ENCODE measurements around the gene PACSIN3.
A peak's percentile ranks its signal among the peaks of the same experiment; 100 is the strongest.
"Not testable (repeated sequence)": the region's sequence is repeated elsewhere in the genome, so short reads cannot be mapped to it uniquely, and the experiment has no call there.

PACSIN3 gene

DNA sequence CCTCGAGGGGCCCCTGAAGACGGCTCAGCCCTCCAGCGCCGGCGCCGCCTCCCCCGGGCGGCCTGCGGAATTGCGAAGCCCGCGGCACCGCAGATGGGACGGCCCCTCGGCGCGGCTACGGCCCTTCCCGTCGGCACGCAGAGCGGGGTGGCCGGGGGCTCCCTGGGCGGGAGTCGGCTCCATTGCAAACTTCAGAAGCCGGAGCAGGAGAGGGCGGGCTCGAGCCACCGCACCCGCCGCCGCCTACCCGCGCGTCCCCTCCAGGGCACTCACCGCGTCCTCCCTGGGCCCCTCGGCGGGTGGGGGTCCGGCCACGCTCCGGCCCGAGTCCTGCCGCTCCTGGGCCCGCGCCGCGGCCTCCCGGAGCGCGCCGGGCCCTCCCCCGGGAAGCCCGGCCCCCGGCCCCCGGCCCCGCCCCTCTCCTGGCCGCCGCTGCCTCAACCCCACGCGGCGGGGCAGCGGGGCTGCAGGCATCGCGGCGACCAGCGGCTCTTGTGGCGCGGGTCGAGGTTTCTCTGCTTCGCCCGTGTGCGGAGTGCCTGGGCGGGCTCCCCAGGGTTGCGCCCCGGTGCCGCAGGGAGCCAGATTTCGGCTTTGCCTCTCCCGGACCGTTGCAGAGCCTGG is at the start of gene PACSIN3:
PACSIN3 (minus strand) TSS at position 359 of the 624 bp plus-strand sequence. CDS start 3,707 bp downstream, outside the sequence.
- DNase-seq: peak; percentile 31 to 40

DNA sequence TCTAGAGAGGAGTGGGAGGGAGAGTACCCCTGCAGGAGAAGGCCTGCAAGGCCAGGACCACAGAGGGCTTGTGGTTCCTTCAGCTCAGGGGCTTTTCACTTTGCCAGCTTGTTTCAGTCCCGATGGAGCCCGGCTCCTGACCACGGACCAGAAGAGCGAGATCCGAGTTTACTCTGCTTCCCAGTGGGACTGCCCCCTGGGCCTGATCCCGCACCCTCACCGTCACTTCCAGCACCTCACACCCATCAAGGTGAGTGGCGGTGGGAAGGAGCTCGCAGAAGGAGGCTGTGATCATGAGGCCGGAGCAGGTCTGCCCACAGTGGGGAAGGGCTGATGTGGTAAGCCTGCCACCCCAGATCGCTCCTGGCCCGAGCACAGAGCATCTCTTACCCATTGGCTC is 48.9 kb upstream of the PACSIN3 start:
- no peak for DNase-seq

DNA sequence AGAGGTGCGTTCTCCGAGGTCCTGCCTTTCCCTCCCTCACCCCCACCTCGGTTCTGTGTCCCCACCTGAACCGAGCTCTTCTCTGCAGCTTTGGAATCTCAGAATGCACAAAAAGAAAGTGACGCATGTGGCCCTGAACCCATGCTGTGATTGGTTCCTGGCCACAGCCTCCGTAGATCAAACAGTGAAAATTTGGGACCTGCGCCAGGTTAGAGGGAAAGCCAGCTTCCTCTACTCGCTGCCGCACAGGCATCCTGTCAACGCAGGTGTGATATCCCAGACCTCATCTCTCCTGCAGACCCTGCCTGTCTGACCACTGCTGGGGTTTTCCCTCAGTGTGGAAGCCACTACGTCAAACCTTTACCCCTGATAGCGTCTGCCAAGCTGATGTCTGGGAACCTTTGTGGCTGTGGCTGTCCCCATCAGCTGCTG is 48.5 kb upstream of the PACSIN3 start:
- DNase-seq: peak; percentile 51

DNA sequence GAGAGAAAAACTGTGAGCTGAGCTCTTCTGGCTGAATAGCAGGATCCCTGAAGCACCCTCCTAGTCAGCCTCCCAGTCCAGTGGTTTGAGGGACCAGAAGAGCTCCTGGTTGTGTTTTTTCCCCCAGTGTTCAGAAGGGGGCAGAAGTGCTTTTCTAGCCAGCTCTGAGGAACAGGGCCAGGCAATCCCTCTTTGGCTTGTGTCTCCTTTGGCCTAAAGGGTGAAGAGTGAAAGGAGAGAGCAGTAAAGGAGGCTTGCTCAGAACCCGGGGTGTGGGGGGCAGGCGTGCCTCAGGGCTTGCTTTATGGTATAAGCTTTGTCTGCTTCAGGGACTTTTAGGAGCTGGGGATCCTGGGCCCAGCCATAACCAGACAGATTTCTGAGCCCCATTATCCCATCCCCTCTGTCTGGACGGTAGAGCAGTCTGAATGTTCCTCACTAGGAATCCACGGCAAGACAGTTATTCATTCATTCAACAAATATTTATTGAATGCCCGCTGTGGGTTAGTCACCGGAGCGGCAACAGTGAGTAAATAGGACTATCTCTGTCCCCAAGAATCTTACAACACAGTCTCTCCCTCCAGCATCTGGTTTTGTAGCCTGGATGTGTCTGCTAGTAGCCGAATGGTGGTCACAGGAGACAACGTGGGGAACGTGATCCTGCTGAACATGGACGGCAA is 47.9 kb upstream of the PACSIN3 start:
- DNase-seq: no peak

DNA sequence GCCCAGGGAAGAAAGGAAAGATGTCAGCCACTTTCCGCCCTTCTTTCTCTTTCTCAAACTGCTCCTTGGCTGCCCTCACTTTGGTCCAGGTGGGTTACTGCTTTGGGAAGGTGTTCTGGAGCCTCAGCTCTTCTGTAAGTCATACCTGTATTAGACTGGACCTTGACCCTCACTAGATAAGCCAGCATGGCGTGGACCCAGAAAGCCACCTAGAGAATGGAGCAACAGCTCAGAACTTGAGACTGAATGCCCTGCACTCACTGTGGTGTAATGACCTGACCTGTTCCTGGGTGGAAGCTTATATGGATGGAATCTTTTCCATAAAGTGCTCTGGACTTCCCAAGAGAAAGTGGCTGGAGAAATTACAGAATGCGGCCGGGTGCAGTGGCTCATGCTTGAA is 46.8 kb upstream of the PACSIN3 start:
- DNase-seq: no peak

DNA sequence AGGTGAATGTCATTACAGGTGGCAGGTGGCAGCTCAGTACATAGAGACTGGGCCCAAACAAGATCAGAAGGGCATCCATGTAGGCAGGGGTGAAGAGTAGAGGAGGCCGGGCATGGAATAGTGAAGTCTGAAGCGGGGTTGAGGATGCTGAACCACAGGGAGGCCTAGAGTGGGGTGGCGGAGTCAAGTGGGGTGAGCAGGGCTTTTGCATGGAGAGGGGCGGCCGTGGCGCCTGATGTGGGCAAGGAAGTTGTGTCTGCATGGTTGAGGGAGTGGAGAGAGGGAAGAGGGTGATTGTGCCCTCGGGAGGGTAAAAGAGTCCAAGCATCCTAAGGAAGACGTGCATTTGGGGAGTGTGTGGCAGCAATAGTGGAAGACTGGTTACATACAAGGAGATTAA is 42.9 kb upstream of the PACSIN3 start:
- no peak for DNase-seq

DNA sequence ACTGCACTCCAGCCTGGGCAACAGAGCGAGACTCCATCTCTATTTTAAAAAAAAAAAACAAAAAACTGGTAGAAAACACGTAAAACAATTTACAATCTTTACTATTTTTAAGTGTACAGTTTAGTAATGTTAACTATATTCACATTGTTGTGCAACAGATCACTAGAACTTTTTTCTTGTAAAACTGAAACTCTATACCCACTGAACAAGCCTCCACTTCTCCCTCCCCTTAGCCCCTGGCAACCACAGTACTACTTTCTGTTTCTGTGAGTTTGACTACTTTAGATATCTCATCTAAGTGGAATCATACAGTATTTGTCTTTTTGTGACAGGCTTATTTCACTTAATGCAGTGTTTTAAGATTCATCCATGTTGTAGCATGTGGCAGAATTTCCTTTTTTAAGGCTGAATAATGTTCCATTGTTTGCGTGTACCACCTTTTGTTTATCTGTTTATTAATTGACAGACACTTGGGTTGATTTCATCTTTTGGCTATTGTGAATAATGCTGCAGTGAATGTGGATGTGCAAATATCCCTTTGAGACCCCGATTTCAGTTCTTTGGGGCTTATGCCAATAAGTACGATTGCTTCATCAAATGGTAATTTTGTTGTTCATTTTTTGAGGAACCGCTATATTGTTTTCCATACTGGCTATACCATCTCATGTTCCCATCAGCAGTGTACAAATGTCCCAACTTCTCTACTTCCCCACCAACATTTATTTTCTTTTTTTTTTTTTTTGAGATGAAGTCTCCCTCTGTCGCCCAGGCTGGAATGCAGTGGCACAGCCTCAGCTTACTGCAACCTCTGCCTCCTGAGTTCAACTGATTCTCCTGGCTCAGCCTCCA is 39.5 kb upstream of the PACSIN3 start:
- DNase-seq: no peak

DNA sequence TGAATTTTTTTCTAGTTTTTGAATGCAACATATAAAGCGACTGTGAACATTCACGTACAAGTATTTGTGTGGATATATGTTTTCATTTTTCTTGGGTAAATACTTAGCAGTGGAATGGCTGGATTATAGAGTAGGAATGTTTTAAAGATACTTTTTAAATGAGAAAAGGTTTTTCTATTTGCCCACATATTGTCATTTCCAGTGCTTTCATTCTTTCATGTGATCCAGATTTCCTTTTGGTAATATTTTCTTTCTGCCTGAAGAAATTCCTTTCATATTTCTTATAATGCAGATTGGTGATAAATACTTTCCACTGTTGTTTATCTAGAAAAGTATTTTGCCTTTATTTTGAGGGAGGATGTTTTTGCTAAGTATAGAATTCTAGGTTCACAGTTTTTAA is 36.5 kb upstream of the PACSIN3 start:
- no peak for DNase-seq

DNA sequence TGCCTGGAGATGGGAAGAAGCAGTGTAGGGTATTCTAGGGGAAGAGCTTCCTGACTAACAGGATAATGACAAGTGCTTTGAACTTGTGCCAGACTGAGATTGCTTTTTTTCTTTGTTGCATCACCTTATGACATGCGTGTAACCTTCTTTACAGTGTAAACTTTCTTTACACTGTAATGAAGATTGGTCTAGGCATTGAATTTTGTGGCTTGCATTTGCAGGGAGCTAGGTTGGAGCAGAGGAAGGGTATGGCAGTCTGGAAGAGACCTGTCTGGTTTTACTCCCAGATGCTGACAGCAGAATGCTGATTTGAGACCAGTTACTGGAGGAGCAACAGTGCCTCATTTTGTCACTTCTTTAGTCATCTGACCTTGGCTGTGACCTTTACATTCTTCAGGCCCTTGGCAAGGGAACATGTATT is 34.2 kb upstream of the PACSIN3 start:
- DNase-seq: no peak

DNA sequence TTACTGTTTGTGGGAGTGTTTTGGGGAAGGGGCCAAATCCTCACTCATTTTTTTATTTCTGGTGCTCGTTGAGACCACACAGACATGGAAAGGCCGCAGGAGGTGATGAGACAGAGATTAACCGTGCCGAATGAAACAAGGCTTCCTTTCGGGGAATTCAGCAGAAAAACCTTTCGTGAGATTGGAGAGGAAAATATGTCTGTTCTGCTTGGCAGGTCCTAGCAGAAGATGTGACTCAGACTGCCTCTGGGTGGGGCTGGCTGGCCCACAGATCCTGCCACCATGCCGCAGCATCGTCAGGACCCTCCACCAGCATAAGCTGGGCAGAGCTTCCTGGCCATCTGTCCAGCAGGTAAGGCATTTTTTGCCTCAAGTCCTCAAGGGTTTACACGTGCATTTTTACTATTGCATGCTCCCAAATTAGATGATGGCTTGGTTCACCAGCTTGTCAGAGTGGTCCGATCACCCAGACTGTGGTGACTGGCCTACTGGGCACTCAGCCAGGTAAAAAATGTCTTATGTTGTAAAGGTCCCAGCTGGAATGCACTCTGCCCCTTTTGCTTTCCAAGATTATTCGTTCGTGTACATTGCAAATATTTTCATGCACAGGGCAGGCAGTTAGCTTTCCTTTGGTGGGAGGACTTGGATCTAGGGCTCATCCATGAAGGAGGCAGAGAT is 30.0 kb upstream of the PACSIN3 start:
- DNase-seq: peak; percentile 72 to 78

DNA sequence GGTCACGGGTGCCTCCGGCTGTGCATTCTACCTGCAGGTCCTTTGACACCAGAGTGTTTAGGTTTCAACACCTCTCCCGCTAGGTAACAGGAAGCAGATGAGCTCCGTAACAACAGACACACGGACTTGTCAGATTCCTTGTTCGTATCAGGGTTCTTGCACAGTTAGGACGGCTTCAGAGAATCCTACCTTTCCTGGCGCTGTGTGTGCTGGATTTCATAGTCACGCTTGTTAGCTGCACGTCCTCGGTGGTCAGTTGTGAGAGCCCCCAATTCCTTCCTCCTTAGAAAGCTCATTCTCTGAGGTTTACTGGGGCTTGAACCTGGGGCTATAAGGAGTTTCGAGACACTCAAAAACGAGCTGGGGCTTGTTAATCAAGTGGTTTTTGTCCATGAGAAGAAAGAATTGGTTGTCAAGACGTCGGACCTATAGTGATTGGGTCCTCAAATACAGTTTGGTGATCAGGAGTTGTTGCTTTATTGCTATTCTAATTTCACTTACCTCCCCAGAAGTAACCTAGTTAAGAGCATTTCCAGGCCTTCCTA is 29.2 kb upstream of the PACSIN3 start:
- DNase-seq: no peak

DNA sequence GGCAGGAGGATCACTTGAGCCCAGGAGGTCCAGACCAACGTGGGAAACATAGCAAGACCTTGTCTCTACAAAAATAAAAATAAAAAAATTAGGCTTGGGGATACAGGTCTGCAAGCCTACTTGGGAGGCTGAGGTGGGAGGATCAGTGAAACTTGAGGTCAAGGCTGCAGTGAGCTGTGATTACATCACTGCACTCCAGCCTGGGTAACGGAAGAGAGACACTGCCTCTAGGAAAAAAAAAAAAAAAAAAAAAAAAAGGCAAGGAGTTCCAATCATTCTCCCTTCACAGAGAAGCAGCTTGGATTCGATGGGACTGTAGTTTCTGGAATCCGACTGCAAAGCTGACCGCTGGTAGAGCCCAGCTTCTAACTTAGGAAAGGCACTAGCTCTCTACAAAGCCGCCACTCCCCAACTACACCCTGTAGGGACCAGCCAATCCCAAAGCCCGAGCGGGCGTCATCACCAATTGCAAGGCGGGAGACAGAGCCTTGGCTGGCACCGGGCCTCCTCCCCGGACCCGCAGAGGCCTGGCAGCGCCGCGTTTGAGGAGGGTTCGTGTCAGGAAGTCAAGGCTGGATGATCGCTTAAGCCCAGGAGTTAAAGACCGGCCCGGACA is 27.8 kb upstream of the PACSIN3 start:
- DNase-seq: peak; percentile 80 to 83

DNA sequence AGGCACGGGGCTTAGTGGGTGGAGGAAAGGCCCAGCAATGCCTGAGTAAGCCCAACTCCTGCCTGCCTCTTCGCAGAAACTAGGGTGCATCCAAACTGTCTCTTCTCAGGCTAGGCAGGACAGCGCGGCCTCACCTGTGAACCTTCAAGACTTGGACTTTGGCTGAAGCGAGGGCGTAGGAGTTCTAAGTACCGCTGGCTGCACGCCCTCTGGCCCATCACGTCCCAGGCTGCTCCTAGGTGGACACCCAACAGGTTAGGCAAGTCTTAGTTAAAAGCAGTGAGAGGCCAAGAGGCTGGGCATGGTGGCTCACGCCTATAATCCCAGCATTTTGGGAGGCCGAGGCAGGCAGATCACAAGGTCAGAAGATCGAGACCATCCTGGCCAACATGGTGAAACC is 26.7 kb upstream of the PACSIN3 start:
- no peak for DNase-seq

DNA sequence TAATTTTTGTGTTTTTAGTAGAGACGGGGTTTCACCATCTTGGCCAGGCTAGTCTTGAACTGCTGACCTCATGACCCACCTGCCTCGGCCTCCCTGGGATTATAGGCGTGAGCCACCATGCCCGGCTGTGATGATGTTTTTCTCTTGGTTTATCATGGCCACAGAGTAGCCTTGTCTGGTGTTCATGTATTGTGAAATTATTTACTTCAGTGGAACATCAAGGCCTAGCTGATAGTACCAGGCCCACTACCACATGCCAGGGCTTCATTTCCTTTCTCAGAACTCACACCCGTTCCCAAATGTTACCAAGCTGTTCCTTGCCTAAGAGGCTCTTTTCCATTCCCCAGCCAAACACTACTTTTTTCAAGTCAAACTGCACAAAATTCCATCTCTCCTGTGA is 22.4 kb upstream of the PACSIN3 start:
- no peak for DNase-seq

DNA sequence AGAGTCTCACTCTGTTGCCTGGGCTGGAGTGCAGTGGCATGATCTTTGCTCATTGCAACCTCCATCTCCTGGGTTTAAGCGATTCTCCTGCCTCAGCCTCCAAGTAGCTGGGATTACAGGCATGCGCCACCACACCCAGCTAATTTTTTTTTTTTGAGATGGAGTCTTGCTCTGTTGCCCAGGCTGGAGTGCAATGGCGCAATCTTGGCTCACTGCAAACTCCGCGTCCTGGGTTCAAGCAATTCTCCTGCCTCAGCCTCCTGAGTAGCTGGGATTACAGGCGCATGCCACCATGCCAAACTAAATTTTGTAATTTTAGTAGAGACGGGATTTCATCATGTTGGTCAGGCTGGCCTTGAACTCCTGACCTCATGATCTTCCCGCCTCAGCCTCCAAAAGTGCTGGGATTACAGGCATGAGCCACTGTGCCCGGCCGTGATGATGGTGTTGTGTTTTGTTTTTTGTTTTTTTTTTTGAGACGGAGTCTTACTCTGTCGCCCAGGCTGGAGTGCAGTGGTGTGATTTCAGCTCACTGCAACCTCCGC is 21.8 kb upstream of the PACSIN3 start:
- not testable (repeated sequence) for DNase-seq

DNA sequence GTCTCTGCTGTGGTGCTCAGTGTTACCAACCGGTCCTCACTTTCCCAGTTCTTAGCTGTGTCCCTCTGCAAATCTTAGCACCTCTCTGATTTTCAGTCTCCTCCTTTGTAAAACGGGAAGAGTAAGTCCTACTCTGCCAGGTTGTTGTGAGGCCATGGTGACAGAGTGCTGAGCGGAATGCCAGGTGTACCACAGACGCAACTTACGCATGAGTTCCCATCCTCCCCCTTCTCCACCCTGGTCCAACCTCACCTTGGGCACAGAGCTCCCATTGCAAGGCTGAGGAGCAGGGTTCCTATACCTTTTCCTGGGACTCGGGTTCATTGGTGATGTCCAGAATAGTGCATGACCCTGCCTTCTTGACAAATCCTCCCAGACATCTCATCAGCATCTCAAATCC is 21.2 kb upstream of the PACSIN3 start:
- DNase-seq: no peak

DNA sequence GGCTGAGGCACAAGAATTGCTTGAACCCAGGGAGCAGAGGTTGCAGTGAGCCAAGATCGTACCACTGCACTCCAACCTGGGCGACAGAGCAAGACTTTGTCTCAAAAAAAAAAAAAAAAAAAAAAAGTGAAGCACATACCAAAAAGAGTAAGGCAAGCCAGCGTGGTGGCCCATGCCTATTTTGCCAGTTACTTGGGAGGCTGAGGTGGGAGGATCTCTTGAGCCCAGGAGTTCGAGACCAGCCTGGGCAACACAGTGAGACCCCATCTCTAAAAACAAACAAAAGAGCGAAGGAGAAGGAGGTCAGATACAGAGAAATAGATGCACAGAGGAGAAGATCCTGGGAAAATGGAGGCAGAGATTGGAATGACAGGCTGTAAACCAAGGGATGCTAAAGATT is 20.3 kb upstream of the PACSIN3 start:
- not testable (repeated sequence) for DNase-seq

DNA sequence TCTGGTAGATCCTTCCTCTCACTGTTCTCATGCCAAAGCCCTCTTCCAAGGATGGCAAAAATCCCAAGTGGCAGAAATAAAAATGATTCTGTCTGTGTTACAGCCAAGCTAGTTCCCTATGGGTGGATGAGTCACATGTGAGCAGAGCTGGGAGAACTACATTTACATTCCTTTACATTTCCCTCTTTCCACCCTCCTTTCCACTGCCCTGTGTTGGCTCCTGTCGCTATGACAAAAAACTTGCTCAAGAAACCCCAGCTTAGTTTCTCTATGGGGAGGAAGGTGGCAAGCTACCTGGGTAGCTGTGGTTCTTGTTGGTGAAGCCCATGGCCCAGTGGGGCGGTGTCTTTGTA is 18.4 kb upstream of the PACSIN3 start:
- DNase-seq: no peak

DNA sequence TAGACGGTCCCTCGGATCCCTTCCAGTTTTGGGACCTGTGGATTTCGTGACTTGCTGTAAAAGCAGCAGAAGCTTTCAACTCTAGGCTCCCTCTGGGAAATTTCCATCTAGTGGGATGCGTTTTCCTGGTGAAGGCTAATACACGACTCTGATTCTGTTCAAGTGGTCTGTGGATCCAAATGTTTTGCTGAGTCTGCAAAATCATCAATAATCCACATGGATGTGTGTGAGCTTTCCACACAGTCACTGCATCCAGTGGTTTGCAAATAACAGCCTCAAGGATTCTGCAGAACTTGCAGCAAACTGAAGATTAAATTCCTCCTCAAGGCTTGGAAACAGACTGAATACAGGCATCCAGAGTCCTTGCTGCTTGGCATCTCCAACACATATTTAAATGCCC is 16.3 kb upstream of the PACSIN3 start:
- no peak for DNase-seq

DNA sequence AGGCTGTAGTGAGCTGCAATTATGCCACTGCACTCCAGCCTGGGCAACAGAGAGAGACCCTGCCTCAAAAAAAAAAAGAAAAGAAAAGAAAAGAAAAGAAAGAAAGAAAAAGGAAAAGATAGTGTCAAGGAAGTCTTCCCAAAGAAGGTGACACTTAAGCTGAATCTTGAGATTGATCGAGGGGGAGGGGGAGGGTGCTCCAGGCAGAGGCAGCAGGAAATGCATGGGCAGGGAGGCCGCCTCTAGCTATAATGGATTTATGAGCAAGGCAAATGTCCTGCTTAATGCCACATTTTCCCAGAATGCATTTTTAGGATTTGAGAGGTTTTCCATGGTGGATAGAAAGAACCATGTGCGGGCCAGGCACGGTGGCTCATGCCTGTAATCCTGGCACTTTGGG is 14.8 kb upstream of the PACSIN3 start:
- DNase-seq: no peak

DNA sequence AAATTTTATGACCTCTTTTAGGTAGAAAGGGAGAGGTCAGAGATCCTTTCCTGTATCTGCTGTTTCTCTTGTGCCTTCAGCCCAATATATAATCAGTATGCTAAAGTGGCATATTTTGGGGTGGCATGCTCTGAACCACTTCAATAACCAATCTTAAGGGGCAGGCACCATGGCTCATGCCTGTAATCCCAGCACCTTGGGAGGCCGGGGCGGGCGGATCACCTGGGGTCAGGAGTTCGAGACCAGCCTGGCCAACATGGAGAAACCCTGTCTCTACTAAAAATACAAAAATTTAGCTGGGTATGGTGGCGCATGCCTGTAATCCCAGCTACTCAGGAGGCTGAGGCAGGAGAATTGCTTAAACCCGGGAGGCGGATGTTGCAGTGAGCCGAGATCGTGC is 11.9 kb upstream of the PACSIN3 start:
- DNase-seq: not testable (repeated sequence)

DNA sequence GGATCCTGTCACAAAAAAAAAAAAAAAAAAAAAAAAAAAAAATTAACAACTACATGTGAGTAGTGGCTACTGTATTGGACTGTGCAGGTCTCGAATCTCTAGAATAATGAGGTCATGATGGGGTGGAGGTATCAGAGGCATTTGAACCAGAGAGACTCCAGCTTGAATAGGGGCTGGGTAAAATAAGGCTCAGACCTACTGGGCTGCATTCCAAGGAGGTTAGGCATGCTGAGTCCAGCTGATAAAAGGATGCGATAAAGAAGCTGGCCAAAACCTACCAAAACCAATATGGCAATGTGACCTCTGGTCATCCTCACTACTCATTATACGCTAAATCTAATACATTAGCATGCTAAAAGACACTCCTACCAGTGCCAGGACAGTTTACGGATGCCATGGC is 5.9 kb upstream of the PACSIN3 start:
- no peak for DNase-seq
